ENCODE results near the gene IP6K1.

IP6K1 gene

DNA sequence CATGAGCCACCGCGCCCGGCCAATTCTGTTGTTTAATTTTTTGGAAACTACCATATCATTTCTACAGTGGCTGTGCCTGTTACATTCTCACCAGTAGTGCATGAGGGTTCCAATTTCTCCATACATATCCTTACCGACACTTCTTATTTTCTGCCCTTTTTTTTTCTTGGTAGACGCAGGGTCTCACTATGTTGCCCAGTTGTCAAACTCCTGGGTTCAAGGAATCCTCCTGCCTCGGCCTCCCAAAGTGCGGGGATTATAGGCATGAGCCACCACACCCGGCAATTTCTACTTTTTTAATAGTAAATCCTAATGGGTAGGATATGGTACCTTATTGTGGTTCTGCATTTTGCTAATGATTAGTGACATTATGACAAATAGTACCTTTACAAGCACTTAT is 76.5 kb downstream of the IP6K1 start:
- H3K9me3 ChIP-seq (ENCODE audit: control insufficient read depth, low read length), result no peaks in the 10 kb centered on the region
- H3K4me1 ChIP-seq (ENCODE audit: control insufficient read depth, insufficient read depth, low read length), result no peaks in the 10 kb centered on the region
- no peak overlapping the region for H3K4me3 ChIP-seq (ENCODE audit: low read length)
- no peaks in the 10 kb centered on the region for H3K27me3 ChIP-seq (ENCODE audit: control insufficient read depth, insufficient read depth, low read length)
- H3K36me3 ChIP-seq (ENCODE audit: control insufficient read depth, insufficient read depth, low read length), result no peaks in the 10 kb centered on the region
- no peak overlapping the region for H3K9ac ChIP-seq (ENCODE audit: low read length)

GRCh38 chr3:49707113-49707480 is 79.2 kb downstream of the IP6K1 start:
- no peaks in the 10 kb centered on the region for H3K9me3 ChIP-seq (ENCODE audit: control insufficient read depth, low read length)
- H3K27me3 ChIP-seq (ENCODE audit: control insufficient read depth, insufficient read depth, low read length), result no peaks in the 10 kb centered on the region
- H3K4me3 ChIP-seq (ENCODE audit: low read length), result no peak overlapping the region
- H3K36me3 ChIP-seq (ENCODE audit: control insufficient read depth, insufficient read depth, low read length), result no peaks in the 10 kb centered on the region
- H3K4me1 ChIP-seq (ENCODE audit: control insufficient read depth, insufficient read depth, low read length), result no peaks in the 10 kb centered on the region
- H3K9ac ChIP-seq (ENCODE audit: low read length), result no peak overlapping the region

- no peaks in the 10 kb centered on the region for H3K9me3 ChIP-seq (ENCODE audit: control insufficient read depth, low read length)
- H3K36me3 ChIP-seq (ENCODE audit: control insufficient read depth, insufficient read depth, low read length), result no peaks in the 10 kb centered on the region
- H3K9ac ChIP-seq (ENCODE audit: low read length), result no peak overlapping the region
- H3K27me3 ChIP-seq (ENCODE audit: control insufficient read depth, insufficient read depth, low read length), result no peaks in the 10 kb centered on the region
- no peaks in the 10 kb centered on the region for H3K4me1 ChIP-seq (ENCODE audit: control insufficient read depth, insufficient read depth, low read length)
- H3K4me3 ChIP-seq (ENCODE audit: low read length), result no peak overlapping the region
Observed at GRCh38 chr3:49706456-49707112, 79.8 kb downstream of the IP6K1 start.

- Histone ChIP-seq H3K27me3 (ENCODE audit: control insufficient read depth, insufficient read depth, low read length) (no peaks in the 10 kb centered on the region), H3K36me3 (ENCODE audit: control insufficient read depth, insufficient read depth, low read length) (no peaks in the 10 kb centered on the region), H3K9ac (ENCODE audit: low read length) (no peak overlapping the region), H3K4me3 (ENCODE audit: low read length) (no peak overlapping the region), H3K9me3 (ENCODE audit: control insufficient read depth, low read length) (no peaks in the 10 kb centered on the region), H3K4me1 (ENCODE audit: control insufficient read depth, insufficient read depth, low read length) (no peaks in the 10 kb centered on the region)
Observed at GRCh38 chr3:49705390-49705960, 80.9 kb downstream of the IP6K1 start.

DNA sequence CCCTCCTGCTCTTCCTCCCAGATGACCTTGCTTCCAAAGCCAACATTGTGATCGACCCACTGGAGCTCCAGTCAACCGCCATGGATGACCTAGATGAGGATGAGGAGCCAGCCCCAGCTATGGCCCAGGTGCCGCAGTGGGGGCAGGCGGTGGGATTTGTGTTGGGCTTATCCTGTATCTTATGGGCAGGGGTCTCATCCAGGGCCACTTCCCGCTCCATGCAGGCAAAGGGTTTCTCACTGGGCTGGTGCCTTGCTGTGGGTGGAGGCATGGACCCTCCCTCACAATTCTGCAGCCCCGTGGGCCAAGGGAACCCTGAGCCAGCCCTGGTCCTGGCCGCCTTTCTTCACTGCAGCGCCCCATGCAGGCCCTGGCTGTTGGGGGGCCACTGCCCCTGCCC is 81.7 kb downstream of the IP6K1 start:
- H3K4me3 ChIP-seq (ENCODE audit: low read length), result no peak overlapping the region
- H3K36me3 ChIP-seq (ENCODE audit: control insufficient read depth, insufficient read depth, low read length), result no peaks in the 10 kb centered on the region
- H3K4me1 ChIP-seq (ENCODE audit: control insufficient read depth, insufficient read depth, low read length), result no peaks in the 10 kb centered on the region
- H3K9me3 ChIP-seq (ENCODE audit: control insufficient read depth, low read length), result no peaks in the 10 kb centered on the region
- H3K9ac ChIP-seq (ENCODE audit: low read length), result no peak overlapping the region
- no peaks in the 10 kb centered on the region for H3K27me3 ChIP-seq (ENCODE audit: control insufficient read depth, insufficient read depth, low read length)

GRCh38 chr3:49703956-49704355 is 82.4 kb downstream of the IP6K1 start:
- no peaks in the 10 kb centered on the region for H3K27me3 ChIP-seq (ENCODE audit: control insufficient read depth, insufficient read depth, low read length)
- no peaks in the 10 kb centered on the region for H3K4me1 ChIP-seq (ENCODE audit: control insufficient read depth, insufficient read depth, low read length)
- no peaks in the 10 kb centered on the region for H3K9me3 ChIP-seq (ENCODE audit: control insufficient read depth, low read length)
- no peak overlapping the region for H3K9ac ChIP-seq (ENCODE audit: low read length)
- no peaks in the 10 kb centered on the region for H3K36me3 ChIP-seq (ENCODE audit: control insufficient read depth, insufficient read depth, low read length)
- no peak overlapping the region for H3K4me3 ChIP-seq (ENCODE audit: low read length)

DNA sequence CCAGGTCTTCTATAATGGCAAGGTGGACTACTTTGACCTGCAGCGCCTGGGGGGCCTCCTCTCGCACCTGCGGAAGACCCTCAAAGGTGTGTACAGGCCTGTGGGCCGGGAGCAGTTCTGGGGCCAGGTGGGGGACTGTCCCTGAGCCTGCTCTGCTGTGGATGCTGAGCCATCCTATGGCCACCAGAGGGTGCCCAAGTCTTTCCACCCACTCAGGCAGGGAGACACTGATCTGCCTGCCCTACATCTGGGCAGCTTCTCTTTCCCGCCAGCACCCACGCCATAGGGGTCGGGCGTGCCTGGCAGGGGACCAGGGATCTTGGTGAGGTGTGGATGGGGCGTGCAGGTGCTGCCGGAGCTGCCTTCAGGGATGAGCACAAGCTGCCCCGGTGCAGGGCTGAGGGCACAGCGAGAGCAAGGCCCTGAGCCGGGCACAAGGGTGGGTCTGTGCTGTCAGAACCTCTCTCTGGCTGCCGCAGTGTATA is 82.9 kb downstream of the IP6K1 start:
- no peak overlapping the region for H3K4me3 ChIP-seq (ENCODE audit: low read length)
- no peaks in the 10 kb centered on the region for H3K36me3 ChIP-seq (ENCODE audit: control insufficient read depth, insufficient read depth, low read length)
- H3K4me1 ChIP-seq (ENCODE audit: control insufficient read depth, insufficient read depth, low read length), result no peaks in the 10 kb centered on the region
- H3K9ac ChIP-seq (ENCODE audit: low read length), result no peak overlapping the region
- H3K9me3 ChIP-seq (ENCODE audit: control insufficient read depth, low read length), result no peaks in the 10 kb centered on the region
- H3K27me3 ChIP-seq (ENCODE audit: control insufficient read depth, insufficient read depth, low read length), result no peaks in the 10 kb centered on the region

DNA sequence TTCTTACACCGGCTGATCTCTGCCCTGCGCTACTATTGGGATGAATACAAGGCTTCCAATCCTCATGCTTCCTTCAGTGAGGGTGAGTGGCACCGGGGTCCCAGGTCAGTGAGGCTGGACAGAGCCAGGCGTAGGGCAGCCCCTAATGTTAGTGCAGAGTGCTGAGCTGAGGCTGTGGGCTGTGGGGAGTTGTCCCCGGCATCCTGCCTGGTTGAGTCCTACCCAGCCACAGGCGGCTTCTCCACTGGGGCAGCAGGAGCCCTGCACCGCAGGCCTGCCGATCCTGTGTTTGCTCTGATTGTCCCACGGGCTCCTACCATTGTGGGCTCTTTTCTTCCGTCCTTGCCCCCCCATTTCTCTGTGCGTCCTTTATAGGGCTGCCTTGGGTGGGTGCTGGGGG is 83.7 kb downstream of the IP6K1 start:
- Histone ChIP-seq H3K4me1 (ENCODE audit: control insufficient read depth, insufficient read depth, low read length) (no peaks in the 10 kb centered on the region), H3K4me3 (ENCODE audit: low read length) (no peak overlapping the region), H3K9me3 (ENCODE audit: control insufficient read depth, low read length) (no peaks in the 10 kb centered on the region), H3K36me3 (ENCODE audit: control insufficient read depth, insufficient read depth, low read length) (no peaks in the 10 kb centered on the region), H3K27me3 (ENCODE audit: control insufficient read depth, insufficient read depth, low read length) (no peaks in the 10 kb centered on the region), H3K9ac (ENCODE audit: low read length) (no peak overlapping the region)

GRCh38 chr3:49701388-49702077 is 84.8 kb downstream of the IP6K1 start:
- Histone ChIP-seq H3K4me1 (ENCODE audit: control insufficient read depth, insufficient read depth, low read length) (no peaks in the 10 kb centered on the region), H3K27me3 (ENCODE audit: control insufficient read depth, insufficient read depth, low read length) (no peaks in the 10 kb centered on the region), H3K4me3 (ENCODE audit: low read length) (no peak overlapping the region), H3K36me3 (ENCODE audit: control insufficient read depth, insufficient read depth, low read length) (no peaks in the 10 kb centered on the region), H3K9ac (ENCODE audit: low read length) (no peak overlapping the region), H3K9me3 (ENCODE audit: control insufficient read depth, low read length) (no peaks in the 10 kb centered on the region)

DNA sequence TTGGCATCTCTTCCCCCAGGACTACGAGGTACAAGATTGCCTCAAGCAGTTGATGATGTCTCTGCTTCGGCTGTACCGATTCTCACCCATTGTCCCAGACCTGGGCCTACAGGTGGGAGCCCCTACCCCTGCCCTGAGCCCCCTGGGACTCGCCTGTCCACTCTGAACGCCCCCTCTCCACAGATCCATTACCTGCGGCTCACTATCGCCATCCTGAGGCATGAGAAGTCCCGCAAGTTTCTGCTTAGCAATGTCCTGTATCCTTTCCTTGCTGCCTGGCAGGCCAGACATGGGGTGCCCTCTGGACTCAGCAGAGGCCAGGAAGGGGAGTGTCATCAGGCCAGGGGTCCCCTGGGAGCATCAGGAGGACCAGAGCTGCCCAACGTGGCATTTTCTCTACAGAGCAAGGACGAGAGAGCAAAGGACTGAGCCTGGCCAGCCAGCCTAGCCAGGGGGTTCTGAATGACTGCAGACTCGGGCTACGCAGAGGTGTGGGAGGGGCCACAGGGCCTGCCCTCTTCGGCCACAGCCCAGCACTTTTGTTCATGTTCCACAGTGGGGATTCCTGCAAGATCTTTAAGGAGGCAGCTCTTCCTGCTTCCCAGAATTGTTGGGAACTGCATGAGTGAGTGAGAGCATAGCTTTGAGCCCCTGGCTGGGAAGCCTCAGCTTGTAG is 85.8 kb downstream of the IP6K1 start:
- H3K4me1 ChIP-seq (ENCODE audit: control insufficient read depth, insufficient read depth, low read length), result no peaks in the 10 kb centered on the region
- H3K36me3 ChIP-seq (ENCODE audit: control insufficient read depth, insufficient read depth, low read length), result no peaks in the 10 kb centered on the region
- no peaks in the 10 kb centered on the region for H3K27me3 ChIP-seq (ENCODE audit: control insufficient read depth, insufficient read depth, low read length)
- no peaks in the 10 kb centered on the region for H3K9me3 ChIP-seq (ENCODE audit: control insufficient read depth, low read length)
- no peak overlapping the region for H3K4me3 ChIP-seq (ENCODE audit: low read length)
- no peak overlapping the region for H3K9ac ChIP-seq (ENCODE audit: low read length)

GRCh38 chr3:49700014-49700413 is 86.3 kb downstream of the IP6K1 start:
- H3K4me1 ChIP-seq (ENCODE audit: control insufficient read depth, insufficient read depth, low read length), result no peaks in the 10 kb centered on the region
- H3K27me3 ChIP-seq (ENCODE audit: control insufficient read depth, insufficient read depth, low read length), result no peaks in the 10 kb centered on the region
- H3K4me3 ChIP-seq (ENCODE audit: low read length), result no peak overlapping the region
- H3K36me3 ChIP-seq (ENCODE audit: control insufficient read depth, insufficient read depth, low read length), result no peaks in the 10 kb centered on the region
- H3K9me3 ChIP-seq (ENCODE audit: control insufficient read depth, low read length), result no peaks in the 10 kb centered on the region
- H3K9ac ChIP-seq (ENCODE audit: low read length), result no peak overlapping the region
